Upper lobe of left lung (tissue), 6 donors: ENCODE measurements around the gene ADAMTSL5. TPM values are rescaled to one million over a fixed set of nuclear protein-coding genes. Genes with fewer than 3 reads are reported as not detected.
A peak's percentile ranks its signal among the peaks of the same experiment; 100 is the strongest.
"Not testable (repeated sequence)": the region's sequence is repeated elsewhere in the genome, so short reads cannot be mapped to it uniquely, and the experiment has no call there.

Experiments used
- ATAC-seq, 2 donors: fragments of 200-7000 bp; cut with Tn5 transposase; one replicate each; pipeline ENCODE4 v1.9.1; 2022; ENCODE audit warnings: mild to moderate bottlenecking in 2 of 2, moderate library complexity in 2 of 2; ENCODE audit not compliant: low FRiP score in 2 of 2
- DNase-seq, 2 donors: peaks; one replicate each; pipeline ENCODE4 v3.0.0-alpha.2; 2019 to 2020
- H3K27ac ChIP-seq, 4 donors: fragments of 200-600 bp; sonication (generic); one replicate each; pipeline ENCODE4 v1.5.1; 2016 to 2019
- H3K27me3 ChIP-seq, 4 donors: fragments of 200-600 bp; sonication (generic); one replicate each; pipeline ENCODE4 v1.5.1; 2017 to 2019
- H3K36me3 ChIP-seq, 4 donors: fragments of 200-600 bp; sonication (generic); one replicate each; pipeline ENCODE4 v1.5.1; 2016 to 2019
- H3K4me1 ChIP-seq, 4 donors: fragments of 200-600 bp; sonication (generic); one replicate each; pipeline ENCODE4 v1.5.1; 2018 to 2019
- H3K4me3 ChIP-seq, 4 donors: fragments of 200-600 bp; sonication (generic); one replicate each; pipeline ENCODE4 v1.5.1; 2017 to 2019; ENCODE audit warnings: mild to moderate bottlenecking in 2 of 4, moderate library complexity in 1 of 4
- H3K9me3 ChIP-seq, 4 donors: fragments of 200-600 bp; sonication (generic); one replicate each; pipeline ENCODE4 v1.5.1; 2018 to 2019
- EP300 ChIP-seq, 4 donors: sonication (generic); formaldehyde crosslinking; IDR thresholded peaks; one replicate each; pipeline ENCODE4 v1.5.1; 2017; ENCODE audit warnings: antibody characterized with exemption in 4 of 4, control low read depth in 2 of 4
- POLR2A ChIP-seq, 4 donors: fragments of 450-650 bp; IDR thresholded peaks; one replicate each; pipeline ENCODE4 v1.5.1; 2016 to 2017; ENCODE audit warnings: antibody characterized with exemption in 4 of 4, mild to moderate bottlenecking in 2 of 4
- POLR2AphosphoS5 ChIP-seq, 2 donors: sonication (generic); formaldehyde crosslinking; IDR thresholded peaks; one replicate each; pipeline ENCODE4 v1.5.1; 2017; ENCODE audit warnings: antibody characterized with exemption in 2 of 2
- WGBS, 2 donors: methylation state at CpG; one replicate each; pipeline ENCODE4 v1.1.5; 2017 to 2018; 5-methylcytosine and 5-hydroxymethylcytosine counted together
- total RNA-seq, 6 donors: library from RNA; depleted of rRNA in 4 of 6; stranded (reverse); fragments of >200 nt in 4 of 6; gene quantifications; one replicate each; pipeline versions ENCODE4 v1.1.0 to v1.2.1, GENCODE V29; 2016 to 2021
- TF ChIP-seq, protein P1 (sequence below), 6 experiments: fragments of 450-650 bp in 4 of 6; fragments of 200-600 bp in 2 of 6; sonication (generic) in 2 of 6; IDR thresholded peaks; one replicate each; pipeline ENCODE4 v1.5.1; 2016 to 2019; ENCODE audit warnings: antibody characterized with exemption in 6 of 6
- donor health status: DM: no; HTN: no; CAD: no; lungs with moderate emphysema.
- donor health status: DM: no; HTN: yes; CAD: no; lungs with severe emphysema.

Gene ADAMTSL5
- total RNA-seq, 6 donors from 2014 or later = 0.89 to 11.5 (median 4.9) TPM

DNA sequence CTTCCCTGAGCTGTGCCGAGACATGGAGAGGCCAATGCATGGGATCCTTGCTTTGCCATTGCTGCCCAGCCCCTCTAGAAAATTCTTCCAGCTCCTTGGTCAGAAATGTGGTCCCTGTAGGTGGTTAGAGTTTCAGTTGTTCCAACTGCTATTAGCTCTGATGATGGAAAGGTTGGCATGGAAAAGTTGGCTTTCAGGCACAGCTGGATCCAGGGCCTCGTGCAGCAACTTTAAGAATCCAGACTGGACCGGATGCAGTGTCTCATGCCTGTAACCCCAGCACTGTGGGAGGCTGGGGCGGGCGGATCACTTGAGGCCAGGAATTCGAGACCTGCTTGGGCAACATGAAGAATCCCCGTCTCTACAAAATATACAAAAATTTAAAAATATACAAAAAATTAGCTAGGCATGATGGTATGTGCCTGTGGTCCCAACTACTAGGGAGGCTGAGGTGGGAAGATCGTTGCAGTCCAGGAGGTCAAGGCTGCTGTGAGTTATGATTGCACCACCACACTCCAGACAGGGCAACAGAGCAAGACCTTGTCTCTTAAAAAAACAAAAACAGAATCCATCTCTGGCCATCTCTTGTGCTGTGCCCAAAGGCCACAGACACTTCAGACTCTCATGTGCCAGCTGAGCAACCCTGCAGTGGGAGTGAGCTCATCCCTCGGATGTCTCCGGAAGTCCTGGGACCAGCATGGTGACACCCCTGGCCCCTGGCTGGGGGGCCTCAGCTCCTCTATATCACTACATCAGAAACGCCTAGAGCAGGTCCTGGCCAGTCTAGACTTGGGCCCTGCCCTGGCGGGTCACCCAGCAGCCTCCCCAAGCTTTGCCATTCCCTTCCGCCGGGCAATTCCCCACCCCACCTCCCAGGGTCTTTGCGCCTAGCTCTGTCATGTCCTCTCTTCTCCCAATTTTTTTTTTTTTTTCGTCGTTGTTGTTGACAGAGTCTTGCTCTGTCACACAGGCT is 38.5 kb upstream of the ADAMTSL5 start:
- no peak overlapping the region for H3K4me3 ChIP-seq
- no peak for DNase-seq
- WGBS, 2 donors = 82 to 88% methylated on average over 16 of the region's 17 CpGs
- H3K27me3 ChIP-seq = no peaks in the 10 kb centered on the region
- ATAC-seq = peak in 1 of 2 donors; percentile 58
- H3K4me1 ChIP-seq = peaks cover 0 to 2% (median under 1%) of the 10 kb centered on the region in 4 donors
- no peaks in the 10 kb centered on the region for H3K9me3 ChIP-seq
- peaks cover 0 to 11% (median 5%) of the 10 kb centered on the region in 4 donors for H3K36me3 ChIP-seq
- TF ChIP-seq EP300 (IDR thresholded peaks at IDR 0.05) (no peak), POLR2A (IDR thresholded peaks at IDR 0.05) (no peak), POLR2AphosphoS5 (IDR thresholded peaks at IDR 0.05) (no peak)
- TF ChIP-seq, protein P1, sequence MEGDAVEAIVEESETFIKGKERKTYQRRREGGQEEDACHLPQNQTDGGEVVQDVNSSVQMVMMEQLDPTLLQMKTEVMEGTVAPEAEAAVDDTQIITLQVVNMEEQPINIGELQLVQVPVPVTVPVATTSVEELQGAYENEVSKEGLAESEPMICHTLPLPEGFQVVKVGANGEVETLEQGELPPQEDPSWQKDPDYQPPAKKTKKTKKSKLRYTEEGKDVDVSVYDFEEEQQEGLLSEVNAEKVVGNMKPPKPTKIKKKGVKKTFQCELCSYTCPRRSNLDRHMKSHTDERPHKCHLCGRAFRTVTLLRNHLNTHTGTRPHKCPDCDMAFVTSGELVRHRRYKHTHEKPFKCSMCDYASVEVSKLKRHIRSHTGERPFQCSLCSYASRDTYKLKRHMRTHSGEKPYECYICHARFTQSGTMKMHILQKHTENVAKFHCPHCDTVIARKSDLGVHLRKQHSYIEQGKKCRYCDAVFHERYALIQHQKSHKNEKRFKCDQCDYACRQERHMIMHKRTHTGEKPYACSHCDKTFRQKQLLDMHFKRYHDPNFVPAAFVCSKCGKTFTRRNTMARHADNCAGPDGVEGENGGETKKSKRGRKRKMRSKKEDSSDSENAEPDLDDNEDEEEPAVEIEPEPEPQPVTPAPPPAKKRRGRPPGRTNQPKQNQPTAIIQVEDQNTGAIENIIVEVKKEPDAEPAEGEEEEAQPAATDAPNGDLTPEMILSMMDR (IDR thresholded peaks at IDR 0.05) = no peak
- no peak overlapping the region for H3K27ac ChIP-seq

DNA sequence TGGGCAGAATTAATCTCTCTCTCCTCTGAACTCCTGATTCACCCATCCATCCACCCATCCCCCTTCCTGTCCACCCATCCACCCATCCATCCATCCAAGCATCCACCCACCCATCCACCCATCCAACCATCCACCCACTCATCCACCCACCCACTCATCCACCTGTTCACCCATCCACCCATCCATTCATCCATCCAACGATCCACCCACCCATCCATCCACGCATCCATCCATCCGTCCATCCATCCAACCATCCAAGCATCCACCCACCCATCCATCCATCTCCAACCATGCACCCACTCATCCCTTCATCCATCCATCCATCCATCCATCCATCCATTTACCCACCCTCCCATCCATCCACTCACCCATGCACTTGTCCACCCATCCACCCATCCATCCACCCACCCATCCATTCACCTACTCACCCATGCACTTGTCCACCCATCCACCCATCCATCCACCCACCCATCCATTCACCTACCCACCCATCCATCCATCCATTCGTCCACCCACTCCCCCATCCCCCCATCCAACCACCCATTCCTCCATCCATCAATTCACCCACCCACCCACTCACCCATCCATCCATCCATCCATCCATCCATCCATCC is 36.6 kb upstream of the ADAMTSL5 start:
- no peak overlapping the region for H3K27ac ChIP-seq
- no peak for DNase-seq
- H3K4me1 ChIP-seq = peaks cover 0 to 7% (median 5%) of the 10 kb centered on the region in 4 donors
- no peaks in the 10 kb centered on the region for H3K9me3 ChIP-seq
- no peaks in the 10 kb centered on the region for H3K27me3 ChIP-seq
- no peaks in the 10 kb centered on the region for H3K36me3 ChIP-seq
- no peak overlapping the region for H3K4me3 ChIP-seq
- no peak for ATAC-seq
- WGBS, 2 donors = 84 to 90% methylated on average over 4 of the region's 4 CpGs
- TF ChIP-seq POLR2A (IDR thresholded peaks at IDR 0.05) (no peak), EP300 (IDR thresholded peaks at IDR 0.05) (no peak), POLR2AphosphoS5 (IDR thresholded peaks at IDR 0.05) (no peak)
- TF ChIP-seq, protein P1 (IDR thresholded peaks at IDR 0.05) = no peak

DNA sequence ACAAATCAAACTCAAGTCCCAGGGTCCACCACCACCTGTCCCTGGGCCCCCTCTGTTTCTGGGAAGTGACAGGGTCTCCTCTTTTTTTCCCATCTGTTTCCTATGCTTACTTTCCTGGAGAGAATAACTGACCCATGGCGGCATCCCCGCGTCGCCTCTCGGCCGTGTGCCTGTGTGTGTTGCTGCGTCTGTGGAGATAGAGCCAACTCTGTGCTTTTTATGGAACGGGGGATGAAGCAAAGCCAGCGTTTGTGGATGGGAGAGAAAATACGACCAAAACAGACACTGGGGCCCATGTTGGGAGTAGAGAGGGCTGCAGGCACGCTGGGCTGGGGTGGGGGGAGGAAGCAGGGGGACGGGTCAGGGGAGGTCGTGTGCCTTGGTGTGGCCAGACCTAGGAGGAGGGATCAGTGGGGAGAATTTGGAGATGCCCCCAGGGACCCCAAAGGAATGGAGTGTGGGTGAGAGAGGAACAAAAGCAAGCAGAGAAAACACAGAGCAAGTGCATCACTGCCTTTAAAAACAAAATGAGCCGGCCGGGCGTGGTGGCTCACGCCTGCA is 27.6 kb upstream of the ADAMTSL5 start:
- Histone ChIP-seq H3K27ac (no peak overlapping the region), H3K27me3 (peaks cover 0 to 3% (median 0%) of the 10 kb centered on the region in 4 donors), H3K4me3 (no peak overlapping the region), H3K36me3 (no peaks in the 10 kb centered on the region), H3K9me3 (no peaks in the 10 kb centered on the region), H3K4me1 (no peaks in the 10 kb centered on the region)
- DNase-seq (no peak), ATAC-seq (no peak)
- WGBS, 2 donors = 28 to 46% methylated on average over 17 of the region's 17 CpGs
- TF ChIP-seq, protein P1 (IDR thresholded peaks at IDR 0.05) = no peak
- TF ChIP-seq POLR2AphosphoS5 (IDR thresholded peaks at IDR 0.05) (no peak), POLR2A (IDR thresholded peaks at IDR 0.05) (no peak), EP300 (IDR thresholded peaks at IDR 0.05) (no peak)

DNA sequence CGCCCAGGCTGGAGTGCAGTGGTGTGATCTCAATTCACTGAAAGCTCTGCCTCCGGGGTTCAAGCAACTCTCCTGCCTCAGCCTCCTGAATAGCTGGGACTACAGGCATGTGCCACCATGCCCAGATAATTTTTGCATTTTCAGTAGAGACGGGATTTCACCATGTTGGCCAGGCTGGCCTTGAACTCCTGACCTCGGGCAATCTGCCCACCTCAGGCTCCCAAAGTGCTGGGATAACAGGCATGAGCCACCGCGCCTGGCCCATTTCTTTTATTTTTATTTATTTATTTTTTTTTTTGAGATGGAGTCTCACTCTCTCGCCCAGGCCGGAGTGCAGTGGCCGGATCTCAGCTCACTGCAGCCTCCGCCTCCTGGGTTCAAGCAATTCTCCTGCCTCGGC is 26.9 kb upstream of the ADAMTSL5 start:
- not testable (repeated sequence) for H3K4me1 ChIP-seq, DNase-seq, H3K9me3 ChIP-seq, H3K36me3 ChIP-seq, H3K27me3 ChIP-seq, H3K4me3 ChIP-seq, H3K27ac ChIP-seq, ATAC-seq
- 81 to 90% methylated on average over 10 of the region's 11 CpGs for WGBS, 2 donors

DNA sequence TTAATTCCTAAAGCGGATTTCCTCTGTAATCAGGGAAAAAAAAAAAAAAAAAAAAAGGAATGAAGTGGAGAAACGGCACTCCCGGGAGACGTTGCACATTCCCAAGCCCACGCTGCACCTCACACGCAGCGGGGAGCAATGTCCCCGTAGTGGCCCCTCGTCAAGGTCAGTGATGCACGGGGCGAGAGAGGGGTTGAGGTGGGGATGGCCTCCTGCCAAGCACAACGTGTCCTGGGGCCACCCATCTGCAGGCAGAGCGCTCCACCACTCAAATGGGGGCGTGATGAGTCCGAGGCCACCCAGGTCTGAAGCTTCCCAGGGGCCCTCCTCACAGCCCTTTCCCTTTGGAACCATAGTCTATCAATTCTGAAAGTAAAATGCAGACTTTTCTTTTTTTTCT is 26.2 kb upstream of the ADAMTSL5 start:
- no peak overlapping the region for H3K4me3 ChIP-seq
- TF ChIP-seq, protein P1 (IDR thresholded peaks at IDR 0.05) = no peak
- DNase-seq (no peak), ATAC-seq (no peak)
- 23 to 31% methylated on average over 15 of the region's 15 CpGs for WGBS, 2 donors
- peaks cover 0 to 3% (median 0%) of the 10 kb centered on the region in 4 donors for H3K27me3 ChIP-seq
- no peaks in the 10 kb centered on the region for H3K36me3 ChIP-seq
- H3K27ac ChIP-seq = no peak overlapping the region
- no peaks in the 10 kb centered on the region for H3K4me1 ChIP-seq
- no peaks in the 10 kb centered on the region for H3K9me3 ChIP-seq

DNA sequence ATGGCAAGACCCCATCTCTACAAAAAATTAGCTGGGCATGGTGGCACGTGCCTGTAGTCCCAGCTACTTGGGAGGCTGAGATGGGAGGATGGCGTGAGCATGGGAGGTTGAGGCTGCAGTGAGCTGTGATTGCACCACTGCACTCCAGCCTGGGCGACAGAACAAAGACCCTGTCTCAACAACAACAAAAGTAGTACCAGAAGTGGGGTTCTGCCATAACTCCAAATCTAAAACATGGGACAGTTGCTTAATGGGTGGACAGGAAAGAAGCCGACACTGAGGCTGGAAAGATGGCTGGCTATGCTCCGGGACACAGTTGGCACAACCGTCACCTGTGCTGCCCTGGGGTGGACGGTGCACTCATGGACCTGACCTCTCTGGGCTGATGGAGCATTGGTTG is 22.9 kb upstream of the ADAMTSL5 start:
- not testable (repeated sequence) for H3K36me3 ChIP-seq, H3K27ac ChIP-seq, H3K27me3 ChIP-seq, H3K9me3 ChIP-seq, H3K4me1 ChIP-seq, DNase-seq, H3K4me3 ChIP-seq, ATAC-seq
- WGBS, 2 donors = 83 to 93% methylated on average over 6 to 7 of the region's 7 CpGs
